GM12878 (cell line): ENCODE measurements around the gene CCT6A. TPM values are rescaled to one million over a fixed set of nuclear protein-coding genes. Genes with fewer than 3 reads are reported as not detected.

Source experiments
- ATAC-seq: fragments of 200-7000 bp; cut with Tn5 transposase; 3 replicates; pipeline ENCODE4 v1.9.1; 2020; ENCODE audit warnings: mild to moderate bottlenecking, moderate library complexity
- BruUV-seq: library from RNA; stranded (reverse); fragments of 400-500 nt; replicated peaks from 2 replicates; lab custom pipeline; 2021; lab: Mats Ljungman, UMichigan
- CTCF ChIA-PET: fragments of 300-600 bp; sonication (Branson Sonifier 250); formaldehyde crosslinking; extraction: SDS; loops from one replicate; lab custom pipeline; 2021; ENCODE audit warnings: inconsistent platforms; lab: Yijun Ruan, JAX
- POLR2A ChIA-PET: fragments of 350-600 bp; formaldehyde crosslinking; extraction: SDS; loops from one replicate; lab custom pipeline; 2021; ENCODE audit warnings: inconsistent platforms; lab: Charles Lee
- RAD21 ChIA-PET: fragments of 300-600 bp; sonication (Branson Sonifier 250); formaldehyde crosslinking; loops from one replicate; lab custom pipeline; 2023; ENCODE audit warnings: antibody characterized with exemption; ENCODE audit not compliant: unreplicated experiment; lab: Charles Lee
- SMC1A ChIA-PET: fragments of 300-600 bp; sonication (Branson Sonifier 250); formaldehyde crosslinking; loops from one replicate; lab custom pipeline; 2023; ENCODE audit not compliant: unreplicated experiment, uncharacterized antibody; lab: Charles Lee
- DNase-seq: peaks from one replicate; pipeline ENCODE4 v3.0.0-alpha.2; 2011; ENCODE audit warnings: low read depth, low spot score
- FAIRE-seq: peaks from 3 replicates; lab custom pipeline; 2011; peaks lifted over from hg19 to GRCh38; lab: Jason Lieb, UNC
- H2AFZ ChIP-seq: 2 replicates; pipeline ENCODE4 v1.6.0; 2011; ENCODE audit warnings: low read depth, low read length, control low read depth; ENCODE audit not compliant: control insufficient read depth
- H3K27ac ChIP-seq: 2 replicates; pipeline ENCODE4 v1.5.1; 2011; ENCODE audit warnings: control low read depth; ENCODE audit not compliant: control insufficient read depth, insufficient read depth
- H3K27me3 ChIP-seq, 2 experiments: replicated peaks in 1 of 2; 2 replicates each; pipeline versions ENCODE4 v1.6.0 to v1.6.1; 2011; ENCODE audit warnings: low read length in 1 of 2; ENCODE audit not compliant: control insufficient read depth in 2 of 2, insufficient read depth in 2 of 2
- H3K36me3 ChIP-seq, 2 experiments: 2 replicates each; pipeline ENCODE4 v1.5.1; 2011; ENCODE audit warnings: low read length in 1 of 2; ENCODE audit not compliant: control insufficient read depth in 2 of 2, insufficient read depth in 2 of 2
- H3K4me1 ChIP-seq: 2 replicates; pipeline ENCODE4 v1.6.1; 2011; ENCODE audit warnings: mild to moderate bottlenecking, low read length, moderate library complexity, mixed read lengths; ENCODE audit not compliant: control insufficient read depth, insufficient read depth
- H3K4me2 ChIP-seq: 2 replicates; pipeline ENCODE4 v1.6.0; 2011; ENCODE audit warnings: control low read depth; ENCODE audit not compliant: control insufficient read depth, insufficient read depth
- H3K4me3 ChIP-seq: fragments of 200-600 bp; sonication (generic); 2 replicates; pipeline ENCODE4 v1.5.1; 2016
- H3K79me2 ChIP-seq: 2 replicates; pipeline ENCODE4 v1.6.0; 2011; ENCODE audit warnings: low read length; ENCODE audit not compliant: control insufficient read depth, insufficient read depth
- H3K9ac ChIP-seq: 2 replicates; pipeline ENCODE4 v1.8.0; 2011; ENCODE audit warnings: low read length, control low read depth, mixed read lengths; ENCODE audit not compliant: control insufficient read depth, insufficient read depth
- H3K9me3 ChIP-seq: replicated peaks from 3 replicates; pipeline ENCODE4 v1.5.1; 2011; ENCODE audit warnings: mild to moderate bottlenecking, low read length; ENCODE audit not compliant: control insufficient read depth, insufficient read depth
- H4K20me1 ChIP-seq: 2 replicates; pipeline ENCODE4 v1.6.0; 2011; ENCODE audit not compliant: control insufficient read depth, insufficient read depth
- ATF7 ChIP-seq: fragments of 450-650 bp; IDR thresholded peaks from 2 replicates; pipeline ENCODE4 v1.6.1; 2016; ENCODE audit warnings: low read depth, mild to moderate bottlenecking
- BCL11A ChIP-seq: IDR thresholded peaks from 2 replicates; pipeline ENCODE4 v1.6.1; 2011; ENCODE audit warnings: low read depth, low read length
- BMI1 ChIP-seq: fragments of 450-650 bp; IDR thresholded peaks from 2 replicates; pipeline ENCODE4 v1.6.1; 2016; ENCODE audit warnings: mild to moderate bottlenecking, moderate library complexity, borderline replicate concordance
- HDGF ChIP-seq: fragments of 450-650 bp; IDR thresholded peaks from 2 replicates; pipeline ENCODE4 v1.6.1; 2016; ENCODE audit warnings: antibody characterized with exemption
- HSF1 ChIP-seq: fragments of 150-350 bp; IDR thresholded peaks from 2 replicates; pipeline ENCODE4 v1.6.1; 2014; ENCODE audit warnings: mild to moderate bottlenecking, low read depth, low read length
- JUNB ChIP-seq: IDR thresholded peaks from 2 replicates; pipeline ENCODE4 v1.6.1; 2016; ENCODE audit warnings: antibody characterized with exemption, mild to moderate bottlenecking
- MYC ChIP-seq: IDR thresholded peaks from 2 replicates; pipeline ENCODE4 v1.6.1; 2011; ENCODE audit warnings: mild to moderate bottlenecking, low read length, moderate library complexity, inconsistent platforms; ENCODE audit not compliant: insufficient read depth, insufficient replicate concordance, insufficient read length, severe bottlenecking
- RBBP5 ChIP-seq: fragments of 200-600 bp; sonication (generic); conservative IDR thresholded peaks from 2 replicates; pipeline ENCODE4 v1.6.1; 2016
- RCOR1 ChIP-seq: conservative IDR thresholded peaks from 2 replicates; pipeline ENCODE4 v1.6.1; 2012; ENCODE audit warnings: low read depth, low read length, improper control_type of control experiment
- SPI1 ChIP-seq: IDR thresholded peaks from 2 replicates; pipeline ENCODE4 v1.6.1; 2011; ENCODE audit warnings: low read depth, mild to moderate bottlenecking, low read length, moderate library complexity, borderline replicate concordance; ENCODE audit not compliant: insufficient read depth
- STAT1 ChIP-seq: fragments of 450-650 bp; conservative IDR thresholded peaks from 2 replicates; pipeline ENCODE4 v1.6.1; 2014; ENCODE audit warnings: antibody characterized with exemption, mild to moderate bottlenecking
- TCF3 ChIP-seq: IDR thresholded peaks from 2 replicates; pipeline ENCODE4 v1.6.1; 2012; ENCODE audit warnings: low read depth, mild to moderate bottlenecking, low read length, borderline replicate concordance; ENCODE audit not compliant: insufficient read depth
- USF2 ChIP-seq: IDR thresholded peaks from 2 replicates; pipeline ENCODE4 v1.6.1; 2011; ENCODE audit warnings: low read depth, low read length, improper control_type of control experiment, borderline replicate concordance
- ZBED1 ChIP-seq: IDR thresholded peaks from 2 replicates; pipeline ENCODE4 v1.6.1; 2016; ENCODE audit warnings: borderline replicate concordance
- ZNF217 ChIP-seq: fragments of 450-650 bp; IDR thresholded peaks from 2 replicates; pipeline ENCODE4 v1.6.1; 2017; ENCODE audit warnings: antibody characterized with exemption, mild to moderate bottlenecking
- ZNF622 ChIP-seq: fragments of 450-650 bp; IDR thresholded peaks from 2 replicates; pipeline ENCODE4 v1.6.1; 2017; ENCODE audit warnings: mild to moderate bottlenecking, inconsistent platforms
- WGBS: methylation state at CpG from one replicate; pipeline ENCODE4 v1.1.6; 2016; ENCODE audit warnings: low lambda C conversion rate; ENCODE audit not compliant: insufficient replicate concordance, insufficient coverage; ENCODE audit errors: missing lambda C conversion rate; 5-methylcytosine and 5-hydroxymethylcytosine counted together
- in situ Hi-C: fragments of 300-500 bp; cut with MboI; formaldehyde crosslinking; loops from 9 replicates; pipeline ENCODE4 v1.14.3; 2018; ENCODE audit warnings: mixed read lengths
- intact Hi-C: fragments of 100-400 bp; cut with micrococcal nuclease; formaldehyde crosslinking; loops from one replicate; pipeline ENCODE4 v1.14.2; 2022; ENCODE audit not compliant: unreplicated experiment
- polyA plus RNA-seq, 11 experiments: library from polyadenylated mRNA; depleted of rRNA in 4 of 11; unstranded in 6 of 11; stranded (reverse) in 5 of 11; fragments of >200 nt; fragmentation: Nextera tagmentation in 4 of 11; fragmentation: Illumina TruSeq in 1 of 11; extraction: Ambion mirVana in 4 of 11; extraction: Trizol in 1 of 11; gene quantifications; 1 replicate in 1 of 11; 2 replicates in 10 of 11; pipeline versions ENCODE4 v1.2.1 to v1.2.3, GENCODE V29; 2011 to 2016; ENCODE audit warnings: inconsistent platforms in 2 of 11, missing spikeins in 2 of 11, low read depth in 1 of 11
- total RNA-seq, 4 experiments: library from RNA; depleted of rRNA in 3 of 4; stranded (reverse); fragments of >200 nt in 3 of 4; fragmentation: Illumina TruSeq in 1 of 4; extraction: Trizol in 1 of 4; gene quantifications; 2 replicates each; pipeline versions ENCODE4 v1.2.1 to v1.2.3, GENCODE V29; 2013 to 2021
- TF ChIP-seq, protein P1 (sequence below): fragments of 450-650 bp; IDR thresholded peaks from 2 replicates; pipeline ENCODE4 v1.6.1; 2017; ENCODE audit warnings: low read depth, mild to moderate bottlenecking, moderate library complexity

CCT6A gene
- total and polyA plus RNA-seq, 10 of the 15 experiments (the other 5 are each of a cell fraction or from before 2014, with no cell fraction given), result 191 to 480 (median 296) TPM

DNA sequence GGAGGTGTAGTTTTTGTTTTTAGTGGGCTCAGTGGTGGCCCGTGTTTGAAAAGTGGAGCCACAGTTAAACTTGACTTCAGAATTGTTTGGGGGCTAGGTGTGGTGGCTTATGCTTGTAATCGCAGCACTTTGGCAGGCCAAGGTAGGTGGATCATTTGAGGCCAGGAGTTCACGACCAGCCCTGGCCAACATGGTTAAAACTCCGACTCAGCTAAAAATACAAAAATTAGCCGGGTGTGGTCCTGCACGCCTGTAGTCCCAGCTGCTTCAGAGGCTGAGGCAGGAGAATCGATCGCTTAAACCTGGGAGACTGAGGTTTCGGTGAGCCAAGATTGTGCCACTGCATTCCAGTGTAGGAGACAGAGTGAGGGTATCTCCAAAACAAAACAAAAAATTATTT, 1.8 kb downstream of the CCT6A start:
- intact Hi-C loops, result loop anchor here (5.0 kb wide), 2 partner anchors 481 to 516 kb away; partner anchors contain the start of gene VOPP1
- Histone ChIP-seq H3K9me3 (no peaks in the 10 kb centered on the region), H2AFZ (no peak overlapping the region), H3K9ac (peak overlapping the region; percentile 96), H3K4me1 (peaks cover 14% of the 10 kb centered on the region), H4K20me1 (no peaks in the 10 kb centered on the region; the same call in 1 of the 2 replicates), H3K79me2 (peaks cover 61% of the 10 kb centered on the region), H3K4me2 (peak overlapping the region; percentile 72), H3K4me3 (peak overlapping the region; percentile 64), H3K27me3 (no peaks in the 10 kb centered on the region), H3K36me3 (peaks cover 1 to 19% of the 10 kb centered on the region in 2 experiments; a peak in 3 of 4 replicates), H3K27ac (no peak overlapping the region)
- FAIRE-seq (no peak), ATAC-seq (no peak), DNase-seq (no peak)
- 82% methylated on average over 9 of the region's 9 CpGs for WGBS
- ChIA-PET RAD21 (no interaction called here), SMC1A (interaction anchor here (1.5 kb wide), 1 partner anchor 9 kb away, joined by 5 read pairs; no protein-coding TSS in a partner anchor), POLR2A (interaction anchor here (0.7 to 2.6 kb wide), 2 partner anchors 8 to 11 kb away, joined by 3 to 18 read pairs; partner anchors contain the start of gene SUMF2), CTCF (interaction anchor here (0.6 to 2.1 kb wide), 4 partner anchors 9 to 89 kb away, joined by 3 to 5 read pairs (median 4); partner anchors contain the start of gene SUMF2)
- no TSS peak for BruUV-seq
- in situ Hi-C loops, result no loop called here
- TF ChIP-seq HDGF, result no peak
- no peak for TF ChIP-seq TCF3
- no peak for TF ChIP-seq ZBED1
- TF ChIP-seq BCL11A, result no peak
- no peak for TF ChIP-seq STAT1
- no peak for TF ChIP-seq ZNF622
- TF ChIP-seq SPI1, result no peak
- TF ChIP-seq, protein P1, sequence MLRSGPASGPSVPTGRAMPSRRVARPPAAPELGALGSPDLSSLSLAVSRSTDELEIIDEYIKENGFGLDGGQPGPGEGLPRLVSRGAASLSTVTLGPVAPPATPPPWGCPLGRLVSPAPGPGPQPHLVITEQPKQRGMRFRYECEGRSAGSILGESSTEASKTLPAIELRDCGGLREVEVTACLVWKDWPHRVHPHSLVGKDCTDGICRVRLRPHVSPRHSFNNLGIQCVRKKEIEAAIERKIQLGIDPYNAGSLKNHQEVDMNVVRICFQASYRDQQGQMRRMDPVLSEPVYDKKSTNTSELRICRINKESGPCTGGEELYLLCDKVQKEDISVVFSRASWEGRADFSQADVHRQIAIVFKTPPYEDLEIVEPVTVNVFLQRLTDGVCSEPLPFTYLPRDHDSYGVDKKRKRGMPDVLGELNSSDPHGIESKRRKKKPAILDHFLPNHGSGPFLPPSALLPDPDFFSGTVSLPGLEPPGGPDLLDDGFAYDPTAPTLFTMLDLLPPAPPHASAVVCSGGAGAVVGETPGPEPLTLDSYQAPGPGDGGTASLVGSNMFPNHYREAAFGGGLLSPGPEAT, result no peak
- TF ChIP-seq MYC, result no peak
- no peak for TF ChIP-seq BMI1
- no peak for TF ChIP-seq JUNB
- no peak for TF ChIP-seq RCOR1
- TF ChIP-seq HSF1, result no peak
- TF ChIP-seq USF2, result no peak
- TF ChIP-seq ZNF217, result no peak
- TF ChIP-seq RBBP5, result no peak
- no peak for TF ChIP-seq ATF7
